Gastrocnemius medialis (tissue), 4 donors: ENCODE results near the gene ATG7. TPM values are rescaled to one million over a fixed set of nuclear protein-coding genes. Genes with fewer than 3 reads are reported as not detected.

ENCODE experiments used
- ATAC-seq, 2 donors: fragments of 150-250 bp; one replicate each; pipeline ENCODE4 v1.9.1; 2016
- DNase-seq, 2 donors: peaks; one replicate each; pipeline ENCODE4 v3.0.0-alpha.2; 2019
- H3K27ac ChIP-seq, 4 donors: fragments of 200-600 bp; sonication (generic); 1 replicate in 1 of 4; 2 replicates in 3 of 4; pipeline ENCODE4 v1.5.1; 2016 to 2018; ENCODE audit warnings: mild to moderate bottlenecking in 2 of 4, moderate library complexity in 1 of 4
- H3K27me3 ChIP-seq, 3 donors: fragments of 200-600 bp; sonication (generic) in 2 of 3; 1 replicate in 1 of 3; 2 replicates in 2 of 3; pipeline versions ENCODE4 v1.5.1 to v1.6.0; 2016 to 2019; ENCODE audit warnings: mild to moderate bottlenecking in 1 of 3, moderate library complexity in 1 of 3
- H3K36me3 ChIP-seq, 2 donors: fragments of 200-600 bp; sonication (generic) in 1 of 2; one replicate each; pipeline ENCODE4 v1.5.1; 2017 to 2018
- H3K4me1 ChIP-seq, 2 donors: fragments of 200-600 bp; sonication (generic) in 1 of 2; one replicate each; pipeline ENCODE4 v1.5.1; 2016 to 2017; ENCODE audit warnings: mild to moderate bottlenecking in 2 of 2
- H3K4me3 ChIP-seq, 4 donors: fragments of 200-600 bp; sonication (generic) in 3 of 4; 1 replicate in 1 of 4; 2 replicates in 3 of 4; pipeline ENCODE4 v1.5.1; 2016 to 2019; ENCODE audit warnings: mild to moderate bottlenecking in 2 of 4
- H3K9me3 ChIP-seq, 3 donors: fragments of 200-600 bp; sonication (generic) in 2 of 3; 1 replicate in 1 of 3; 2 replicates in 2 of 3; pipeline ENCODE4 v1.5.1; 2016 to 2019
- POLR2A ChIP-seq, 2 donors: fragments of 450-650 bp; IDR thresholded peaks; one replicate each; pipeline ENCODE4 v1.6.1; 2017; ENCODE audit warnings: antibody characterized with exemption in 2 of 2, mild to moderate bottlenecking in 2 of 2, moderate library complexity in 2 of 2
- in situ Hi-C, 4 donors: fragments of 200-750 bp; cut with MboI; loops; one replicate each; pipeline versions ENCODE4 v1.15.0 to v1.8.0; 2017; ENCODE audit warnings: low sequenced_read_pairs in 4 of 4
- intact Hi-C: fragments of 100-400 bp; cut with DNase I; formaldehyde crosslinking; loops from one replicate; pipeline ENCODE4 v1.15.1; 2023; ENCODE audit warnings: low total_unique reads
- total RNA-seq, 4 donors: library from RNA; depleted of rRNA; stranded (reverse); fragments of >200 nt; gene quantifications; one replicate each; pipeline versions ENCODE4 v1.1.0 to v1.2.3, GENCODE V29; 2016
- TF ChIP-seq, protein P1 (sequence below), 5 experiments: fragments of 450-650 bp in 3 of 5; fragments of 200-600 bp in 2 of 5; sonication (generic) in 2 of 5; IDR thresholded peaks in 4 of 5; conservative IDR thresholded peaks in 1 of 5; 1 replicate in 4 of 5; 2 replicates in 1 of 5; pipeline ENCODE4 v1.5.1; 2016 to 2019; ENCODE audit warnings: antibody characterized with exemption in 5 of 5, mild to moderate bottlenecking in 3 of 5, moderate library complexity in 3 of 5

Gene ATG7
- total RNA-seq, 4 donors from 2014 or later: 13.5 to 29.2 (median 15.0) TPM

GRCh38 chr3:11304175-11304574 is 32.0 kb downstream of the ATG7 start:
- peaks cover 0 to 51% of the 10 kb centered on the region in 2 donors for H3K36me3 ChIP-seq
- no peaks in the 10 kb centered on the region for H3K9me3 ChIP-seq
- no peak overlapping the region for H3K27ac ChIP-seq
- no peak for TF ChIP-seq POLR2A (IDR thresholded peaks at IDR 0.05)
- TF ChIP-seq, protein P1, sequence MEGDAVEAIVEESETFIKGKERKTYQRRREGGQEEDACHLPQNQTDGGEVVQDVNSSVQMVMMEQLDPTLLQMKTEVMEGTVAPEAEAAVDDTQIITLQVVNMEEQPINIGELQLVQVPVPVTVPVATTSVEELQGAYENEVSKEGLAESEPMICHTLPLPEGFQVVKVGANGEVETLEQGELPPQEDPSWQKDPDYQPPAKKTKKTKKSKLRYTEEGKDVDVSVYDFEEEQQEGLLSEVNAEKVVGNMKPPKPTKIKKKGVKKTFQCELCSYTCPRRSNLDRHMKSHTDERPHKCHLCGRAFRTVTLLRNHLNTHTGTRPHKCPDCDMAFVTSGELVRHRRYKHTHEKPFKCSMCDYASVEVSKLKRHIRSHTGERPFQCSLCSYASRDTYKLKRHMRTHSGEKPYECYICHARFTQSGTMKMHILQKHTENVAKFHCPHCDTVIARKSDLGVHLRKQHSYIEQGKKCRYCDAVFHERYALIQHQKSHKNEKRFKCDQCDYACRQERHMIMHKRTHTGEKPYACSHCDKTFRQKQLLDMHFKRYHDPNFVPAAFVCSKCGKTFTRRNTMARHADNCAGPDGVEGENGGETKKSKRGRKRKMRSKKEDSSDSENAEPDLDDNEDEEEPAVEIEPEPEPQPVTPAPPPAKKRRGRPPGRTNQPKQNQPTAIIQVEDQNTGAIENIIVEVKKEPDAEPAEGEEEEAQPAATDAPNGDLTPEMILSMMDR (IDR thresholded peaks at IDR 0.05 in 4 of 5, conservative IDR thresholded peaks at IDR 0.05 in 1 of 5): no peak
- H3K27me3 ChIP-seq: no peaks in the 10 kb centered on the region
- ATAC-seq: no peak
- H3K4me3 ChIP-seq: no peak overlapping the region
- in situ Hi-C loops (no loop called here), intact Hi-C loops (no loop called here)
- no peak for DNase-seq
- H3K4me1 ChIP-seq: peaks cover 5 to 8% of the 10 kb centered on the region in 2 donors

- in situ Hi-C loops (no loop called here), intact Hi-C loops (no loop called here)
- H3K27ac ChIP-seq: peak overlapping the region; percentile 12 to 50 (median 28)
- no peak for TF ChIP-seq POLR2A (IDR thresholded peaks at IDR 0.05)
- TF ChIP-seq, protein P1 (IDR thresholded peaks at IDR 0.05 in 4 of 5, conservative IDR thresholded peaks at IDR 0.05 in 1 of 5): no peak
- H3K27me3 ChIP-seq: no peaks in the 10 kb centered on the region
- peaks cover 5 to 8% of the 10 kb centered on the region in 2 donors for H3K4me1 ChIP-seq
- no peak overlapping the region for H3K4me3 ChIP-seq
- DNase-seq: no peak
- peaks cover 0 to 50% of the 10 kb centered on the region in 2 donors for H3K36me3 ChIP-seq
- ATAC-seq: peak; percentile 60 to 81
- H3K9me3 ChIP-seq: no peaks in the 10 kb centered on the region
Measured at GRCh38 chr3:11305509-11305908, 33.3 kb downstream of the ATG7 start.

DNA sequence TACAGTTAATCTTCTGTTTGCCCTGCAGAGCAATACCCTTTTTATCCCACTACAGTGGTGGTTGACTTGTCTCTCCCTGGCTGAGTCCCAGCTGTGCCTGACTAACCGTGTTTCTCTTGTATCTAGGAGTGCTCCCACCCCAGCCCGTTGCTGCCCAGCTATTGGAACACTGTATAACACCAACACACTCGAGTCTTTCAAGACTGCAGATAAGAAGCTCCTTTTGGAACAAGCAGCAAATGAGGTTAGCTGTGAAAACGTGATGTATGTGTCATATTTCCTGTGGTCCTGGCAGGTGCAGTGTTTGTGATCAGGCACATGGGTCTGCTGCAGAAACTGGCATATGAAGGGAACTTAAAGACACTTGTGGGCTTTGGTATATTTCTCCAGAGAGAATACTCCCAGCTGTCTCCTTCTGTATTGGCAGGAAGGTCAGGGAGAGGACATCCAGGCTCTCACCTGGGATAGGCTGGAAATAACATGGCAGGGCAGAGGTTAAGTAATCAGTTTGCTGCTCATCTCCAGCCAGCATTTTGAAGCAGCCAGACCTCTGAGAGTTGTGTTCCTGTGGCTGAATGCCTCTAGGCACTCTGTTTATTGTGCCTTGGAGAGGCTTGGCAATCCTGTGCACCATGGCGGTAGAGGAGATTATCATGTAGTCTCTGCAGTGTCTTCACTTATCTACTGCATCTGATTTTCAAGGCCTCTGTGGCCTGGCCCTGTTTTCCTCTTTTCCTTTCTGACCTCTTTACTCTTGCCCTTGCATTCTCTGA is 34.8 kb downstream of the ATG7 start:
- no peaks in the 10 kb centered on the region for H3K27me3 ChIP-seq
- in situ Hi-C loops: no loop called here
- no peak for DNase-seq
- no peak for TF ChIP-seq POLR2A (IDR thresholded peaks at IDR 0.05)
- TF ChIP-seq, protein P1 (IDR thresholded peaks at IDR 0.05 in 4 of 5, conservative IDR thresholded peaks at IDR 0.05 in 1 of 5): no peak
- intact Hi-C loops: no loop called here
- H3K9me3 ChIP-seq: no peaks in the 10 kb centered on the region
- no peak overlapping the region for H3K4me3 ChIP-seq
- peaks cover 0 to 45% of the 10 kb centered on the region in 2 donors for H3K36me3 ChIP-seq
- no peak for ATAC-seq
- peaks cover 5 to 8% of the 10 kb centered on the region in 2 donors for H3K4me1 ChIP-seq
- H3K27ac ChIP-seq: no peak overlapping the region

DNA sequence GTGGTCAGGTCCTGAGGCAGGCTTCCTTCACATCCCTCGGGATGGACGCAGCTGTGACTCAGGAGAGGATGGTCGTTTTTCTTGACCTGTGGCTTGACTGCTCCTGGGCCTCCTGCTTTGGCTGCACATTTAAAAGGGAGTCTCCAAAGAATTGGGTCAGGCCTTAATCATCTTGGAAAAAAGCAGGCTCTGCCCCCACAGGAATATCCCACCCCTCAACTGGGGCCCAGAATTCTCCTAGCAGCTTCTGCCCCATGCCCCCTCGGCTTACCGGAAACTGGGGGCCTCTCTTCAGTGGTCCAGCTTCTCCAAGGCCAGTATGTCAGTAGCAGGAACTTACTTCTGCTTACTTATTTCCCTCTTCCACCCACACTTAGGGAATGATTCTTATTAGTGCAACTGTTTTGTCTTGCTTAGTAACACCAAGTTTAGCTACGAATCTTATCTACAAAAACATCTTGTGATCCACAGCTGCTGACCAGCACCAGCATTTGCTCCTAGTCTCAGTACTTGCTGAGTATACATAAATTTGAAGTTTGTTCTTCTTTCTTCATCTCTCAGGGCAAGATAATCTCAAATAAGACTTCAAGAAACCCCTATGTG is 35.7 kb downstream of the ATG7 start:
- no peaks in the 10 kb centered on the region for H3K27me3 ChIP-seq
- no peaks in the 10 kb centered on the region for H3K9me3 ChIP-seq
- TF ChIP-seq, protein P1 (IDR thresholded peaks at IDR 0.05 in 4 of 5, conservative IDR thresholded peaks at IDR 0.05 in 1 of 5): no peak
- TF ChIP-seq POLR2A (IDR thresholded peaks at IDR 0.05): no peak
- peak in 1 of 2 donors; percentile 21 for ATAC-seq
- in situ Hi-C loops: no loop called here
- no peak overlapping the region for H3K4me3 ChIP-seq
- intact Hi-C loops: no loop called here
- H3K4me1 ChIP-seq: peaks cover 5 to 8% of the 10 kb centered on the region in 2 donors
- no peak overlapping the region for H3K27ac ChIP-seq
- no peak for DNase-seq
- H3K36me3 ChIP-seq: peaks cover 0 to 38% of the 10 kb centered on the region in 2 donors
